Small intestine (tissue), 7 donors: ENCODE results near the gene CSTF2. TPM values are rescaled to one million over a fixed set of nuclear protein-coding genes. Genes with fewer than 3 reads are reported as not detected.

Source experiments
- DNase-seq, 2 donors: peaks; one replicate each; pipeline versions ENCODE4 v3.0.0 to v3.0.0-alpha.2; 2013
- FAIRE-seq: peaks from 2 replicates; lab custom pipeline; 2012; peaks lifted over from hg19 to GRCh38; lab: Jason Lieb, UNC
- H3K27ac ChIP-seq, 3 donors: one replicate each; pipeline ENCODE4 v1.5.1; 2013; ENCODE audit warnings: low read length in 2 of 3, mild to moderate bottlenecking in 2 of 3, control low read depth in 1 of 3, inconsistent platforms in 1 of 3, low read depth in 1 of 3, moderate library complexity in 1 of 3
- H3K27me3 ChIP-seq, 3 donors: one replicate each; pipeline ENCODE4 v1.6.1; 2013; ENCODE audit warnings: low read length in 3 of 3, inconsistent platforms in 1 of 3; ENCODE audit not compliant: control insufficient read depth in 3 of 3, insufficient read depth in 3 of 3
- H3K36me3 ChIP-seq, 3 donors: one replicate each; pipeline ENCODE4 v1.6.1; 2013; ENCODE audit warnings: low read length in 3 of 3, inconsistent platforms in 1 of 3, low read depth in 1 of 3, mild to moderate bottlenecking in 1 of 3, moderate library complexity in 1 of 3; ENCODE audit not compliant: control insufficient read depth in 3 of 3, insufficient read depth in 2 of 3
- H3K4me1 ChIP-seq, 3 donors: one replicate each; pipeline ENCODE4 v1.6.1; 2013; ENCODE audit warnings: low read length in 2 of 3, inconsistent platforms in 1 of 3, low read depth in 1 of 3, mild to moderate bottlenecking in 1 of 3, moderate library complexity in 1 of 3; ENCODE audit not compliant: control insufficient read depth in 3 of 3, insufficient read depth in 2 of 3
- H3K4me3 ChIP-seq, 3 donors: one replicate each; pipeline ENCODE4 v1.5.1; 2013; ENCODE audit warnings: low read length in 3 of 3, control low read depth in 1 of 3, inconsistent platforms in 1 of 3, low read depth in 1 of 3, mild to moderate bottlenecking in 1 of 3, moderate library complexity in 1 of 3
- H3K9me3 ChIP-seq, 2 donors: one replicate each; pipeline ENCODE4 v1.6.1; 2013; ENCODE audit warnings: low read depth in 1 of 2, low read length in 1 of 2; ENCODE audit not compliant: control insufficient read depth in 2 of 2, insufficient read depth in 1 of 2
- WGBS, 3 donors: extraction: QIAGEN DNeasy Blood & Tissue Kit; methylation state at CpG; one replicate each; pipeline ENCODE4 v1.1.7; 2013; 5-methylcytosine and 5-hydroxymethylcytosine counted together
- polyA plus RNA-seq, 4 donors: library from polyadenylated mRNA; stranded (reverse) in 3 of 4; unstranded in 1 of 4; fragments of 200-250 nt in 3 of 4; fragments of 120-200 nt in 1 of 4; gene quantifications; one replicate each; pipeline versions ENCODE4 v1.2.1 to v1.2.3, GENCODE V29; 2013
- donor health status: healthy with polysubstance abuse.
- donor health status: control.
- donor health status: control.
- donor health status: Bipolar disorder and iron deficiency.
- donor health status: healthy.

The CSTF2 gene
- polyA plus RNA-seq, 4 donors, result 4.6 to 18.5 (median 10.2) TPM

DNA sequence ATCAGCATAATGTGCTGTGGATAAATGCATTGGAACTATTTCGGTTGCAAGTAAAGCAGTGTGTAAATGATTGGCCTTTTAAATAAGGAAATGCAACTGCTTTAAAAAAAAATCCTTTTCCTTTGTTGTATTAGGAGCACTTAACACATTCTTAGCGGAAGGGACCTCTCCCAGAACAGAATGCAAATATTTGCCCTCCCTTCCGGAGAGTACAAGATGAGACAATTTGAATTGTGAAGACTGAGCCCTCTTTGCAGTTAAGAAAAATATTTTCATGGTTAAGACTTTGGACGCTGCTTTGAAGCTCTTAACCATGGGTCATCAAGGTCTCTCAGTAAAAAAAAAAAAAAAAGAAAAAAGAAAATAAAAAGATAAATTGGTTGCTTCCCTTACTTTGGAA, 63.5 kb downstream of the CSTF2 start:
- DNase-seq, result peak in 1 of 2 donors; percentile 24
- Histone ChIP-seq H3K4me1 (no peaks in the 10 kb centered on the region), H3K4me3 (no peak overlapping the region), H3K9me3 (no peaks in the 10 kb centered on the region), H3K27ac (no peak overlapping the region), H3K36me3 (no peaks in the 10 kb centered on the region), H3K27me3 (no peaks in the 10 kb centered on the region)
- 48 to 58% (median 52%) methylated on average over 4 of the region's 4 CpGs for WGBS, 3 donors
- no peak for FAIRE-seq

Other genes starting within 250 kb of the CSTF2 start
- under 1 TPM in 2 of 4 donors, not detected in 2; 0.21 to 0.62 TPM for gene TNMD, start 235.5 kb upstream of the CSTF2 start, polyA plus RNA-seq
- gene TSPAN6, start 183.6 kb upstream of the CSTF2 start, polyA plus RNA-seq, result 100 to 1,000 TPM in 1 of 4 donors, 10 to 100 TPM in 1, 1 to 10 TPM in 2; 8.1 to 139 (median 18.1) TPM
- gene SRPX2, start 176.2 kb upstream of the CSTF2 start, polyA plus RNA-seq, result 1 to 10 TPM in 2 of 4 donors, under 1 TPM in 1, not detected in 1; 0.54 to 5.5 (median 5.0) TPM
- 1 to 10 TPM; 3.8 to 8.4 (median 5.4) TPM for gene SYTL4, start 88.3 kb upstream of the CSTF2 start, polyA plus RNA-seq
- gene NOX1, start 54.0 kb downstream of the CSTF2 start, polyA plus RNA-seq, result 1 to 10 TPM in 1 of 4 donors, not detected in 3; 6.4 TPM
- 1 to 10 TPM in 3 of 4 donors, under 1 TPM in 1; 0.31 to 8.1 (median 2.0) TPM for gene XKRX, start 108.5 kb downstream of the CSTF2 start, polyA plus RNA-seq
- gene ARL13A, start 149.3 kb downstream of the CSTF2 start, polyA plus RNA-seq, result under 1 TPM in 1 of 4 donors, not detected in 3; 0.13 TPM
- 10 to 100 TPM in 2 of 4 donors, 1 to 10 TPM in 2; 7.3 to 18.2 (median 10.3) TPM for gene TRMT2B, start 231.7 kb downstream of the CSTF2 start, polyA plus RNA-seq